SJCRH30 (cell line): ENCODE results near the gene IGSF9. TPM values are rescaled to one million over a fixed set of nuclear protein-coding genes. Genes with fewer than 3 reads are reported as not detected.

Experiments
- DNase-seq, 2 experiments: peaks; one replicate each; pipeline ENCODE4 v3.0.0-alpha.2; 2015 to 2020
- H3K27ac ChIP-seq: fragments of 250-450 bp; sonication (Bioruptor Pico); 2 replicates; pipeline ENCODE4 v1.5.1; 2020; ENCODE audit warnings: mild to moderate bottlenecking, moderate library complexity
- H3K27me3 ChIP-seq: fragments of 250-450 bp; sonication (Bioruptor Pico); 2 replicates; pipeline ENCODE4 v1.5.1; 2020; ENCODE audit warnings: mild to moderate bottlenecking, moderate library complexity
- H3K36me3 ChIP-seq: fragments of 250-450 bp; sonication (Bioruptor Pico); 2 replicates; pipeline ENCODE4 v1.5.1; 2020; ENCODE audit warnings: mild to moderate bottlenecking, moderate library complexity
- H3K4me1 ChIP-seq: fragments of 250-450 bp; sonication (Bioruptor Pico); 2 replicates; pipeline ENCODE4 v1.5.1; 2020; ENCODE audit warnings: mild to moderate bottlenecking, moderate library complexity
- H3K4me3 ChIP-seq: fragments of 250-450 bp; sonication (Bioruptor Pico); 2 replicates; pipeline ENCODE4 v1.5.1; 2020; ENCODE audit warnings: mild to moderate bottlenecking, moderate library complexity
- H3K9me3 ChIP-seq: fragments of 250-450 bp; sonication (Bioruptor Pico); replicated peaks from 2 replicates; pipeline ENCODE4 v1.5.1; 2020; ENCODE audit warnings: mild to moderate bottlenecking, moderate library complexity
- total RNA-seq: library from RNA; depleted of rRNA; stranded (reverse); fragments of >200 nt; shearing (Covaris generic); gene quantifications from 2 replicates; pipeline ENCODE4 v1.2.3, GENCODE V29; 2014

The IGSF9 gene
- total RNA-seq, 1 experiment from 2014 or later = 0.06 TPM

DNA sequence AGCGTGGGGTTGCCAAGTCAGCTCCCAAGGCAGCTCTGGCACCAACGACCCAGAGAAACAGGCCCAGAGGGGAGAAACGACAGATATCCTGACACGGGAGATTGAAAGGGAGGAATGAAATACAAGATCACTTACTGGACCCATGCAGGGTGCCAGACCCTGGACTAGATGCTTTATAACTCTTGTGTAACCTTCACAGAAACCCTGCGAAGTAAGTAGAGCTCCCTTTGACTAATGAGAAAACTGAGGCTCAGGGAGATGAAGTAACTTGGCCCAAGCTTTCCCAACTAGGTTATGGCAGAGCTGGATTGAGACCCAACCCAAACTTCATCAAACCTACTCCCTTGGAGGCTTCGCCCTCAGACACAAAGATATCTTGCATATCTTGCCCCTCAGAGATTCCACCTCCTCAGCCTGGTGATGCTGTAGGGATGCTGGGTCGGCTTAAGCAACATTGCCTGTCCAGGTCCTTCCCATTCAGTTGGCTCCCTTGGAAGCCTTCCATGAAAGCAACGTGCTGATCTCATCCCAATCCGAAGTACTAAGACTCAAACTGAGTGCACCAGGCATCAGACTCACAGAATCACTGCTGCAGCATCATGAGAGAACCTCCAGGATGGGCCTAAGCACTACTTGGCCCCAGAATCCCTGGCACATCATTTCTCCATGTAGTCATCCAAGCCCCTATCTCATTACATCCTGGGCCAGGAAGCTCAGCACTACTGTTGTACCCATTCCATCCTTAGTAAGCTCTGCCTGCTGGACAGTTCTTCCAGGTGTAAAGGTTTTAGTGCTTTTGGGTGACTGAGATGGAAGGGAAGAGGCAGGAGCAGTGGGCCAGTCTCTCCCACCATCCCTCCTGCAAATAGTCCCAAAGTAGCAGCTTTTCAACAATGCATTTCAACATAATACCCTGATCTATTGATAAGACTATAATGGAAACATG is 1.1 kb upstream of the IGSF9 start:
- Histone ChIP-seq H3K9me3 (no peaks in the 10 kb centered on the region), H3K27ac (no peak overlapping the region), H3K4me3 (no peak overlapping the region), H3K36me3 (no peaks in the 10 kb centered on the region), H3K27me3 (peaks cover 19% of the 10 kb centered on the region), H3K4me1 (no peaks in the 10 kb centered on the region)
- DNase-seq = no peak

- Histone ChIP-seq H3K9me3 (no peaks in the 10 kb centered on the region), H3K27me3 (peaks cover 22% of the 10 kb centered on the region), H3K27ac (no peak overlapping the region), H3K4me3 (peak overlapping the region; percentile 41), H3K4me1 (no peaks in the 10 kb centered on the region), H3K36me3 (no peaks in the 10 kb centered on the region)
- DNase-seq = no peak
Measured at GRCh38 chr1:159944623-159945455, 574 bp downstream of the IGSF9 start.

DNA sequence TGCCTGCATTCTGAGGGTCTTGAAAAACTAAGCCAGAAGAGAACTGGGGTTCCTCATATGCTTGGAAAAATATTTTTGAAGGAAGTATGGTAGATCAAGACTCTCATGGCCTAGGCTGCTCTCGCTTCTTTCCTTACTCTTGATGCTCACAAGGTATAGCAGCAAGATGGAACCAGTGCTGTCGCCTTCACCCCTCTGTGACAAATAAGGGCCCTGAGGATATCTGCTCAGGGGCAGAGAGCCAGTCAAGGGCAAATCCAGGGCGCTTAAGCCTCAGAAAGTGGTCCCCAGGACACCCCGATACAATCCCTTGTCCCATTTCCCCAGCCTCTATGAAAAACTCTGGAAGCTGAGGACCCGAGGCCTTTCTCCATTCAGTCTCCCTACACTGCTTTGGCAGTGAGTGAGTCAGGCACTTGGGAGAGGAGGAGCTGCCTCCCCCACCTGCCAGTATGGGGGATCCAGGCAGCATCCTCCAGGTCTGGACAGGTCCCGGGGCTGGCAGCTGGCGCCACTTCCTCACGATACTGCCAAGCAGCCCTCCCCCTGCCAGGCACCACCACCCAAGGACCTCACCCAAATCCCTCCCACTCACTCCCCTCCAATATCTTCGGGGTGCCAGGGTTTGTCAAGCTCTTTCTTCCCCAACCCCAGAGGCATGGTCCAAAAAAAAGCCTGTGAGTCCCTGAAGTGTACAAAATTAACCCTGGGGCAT is 1.3 kb downstream of the IGSF9 start:
- DNase-seq = no peak
- no peak overlapping the region for H3K27ac ChIP-seq
- no peak overlapping the region for H3K4me3 ChIP-seq
- H3K36me3 ChIP-seq = no peaks in the 10 kb centered on the region
- no peaks in the 10 kb centered on the region for H3K4me1 ChIP-seq
- H3K9me3 ChIP-seq = no peaks in the 10 kb centered on the region
- peaks cover 25% of the 10 kb centered on the region for H3K27me3 ChIP-seq

DNA sequence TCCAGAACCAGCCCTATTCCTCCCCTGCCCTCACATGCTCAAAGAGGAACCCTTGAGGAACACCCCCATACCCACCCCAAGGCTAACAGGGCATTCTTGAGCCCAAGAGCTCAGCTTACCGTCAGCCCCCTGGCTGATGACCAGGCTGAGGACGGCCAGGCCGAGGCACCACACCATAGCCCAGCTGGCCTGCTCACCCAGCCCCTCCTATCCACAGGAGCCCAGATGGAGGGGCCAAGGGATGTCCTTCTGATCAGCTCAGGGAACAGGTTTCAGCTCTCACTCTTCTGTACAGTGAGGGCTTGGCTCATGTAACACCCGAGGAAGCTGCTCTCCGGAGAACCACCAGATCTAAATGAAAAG is 2.2 kb downstream of the IGSF9 start:
- Histone ChIP-seq H3K4me1 (no peaks in the 10 kb centered on the region), H3K27me3 (peaks cover 25% of the 10 kb centered on the region), H3K9me3 (no peaks in the 10 kb centered on the region), H3K36me3 (no peaks in the 10 kb centered on the region), H3K27ac (no peak overlapping the region), H3K4me3 (no peak overlapping the region)
- no peak for DNase-seq

DNA sequence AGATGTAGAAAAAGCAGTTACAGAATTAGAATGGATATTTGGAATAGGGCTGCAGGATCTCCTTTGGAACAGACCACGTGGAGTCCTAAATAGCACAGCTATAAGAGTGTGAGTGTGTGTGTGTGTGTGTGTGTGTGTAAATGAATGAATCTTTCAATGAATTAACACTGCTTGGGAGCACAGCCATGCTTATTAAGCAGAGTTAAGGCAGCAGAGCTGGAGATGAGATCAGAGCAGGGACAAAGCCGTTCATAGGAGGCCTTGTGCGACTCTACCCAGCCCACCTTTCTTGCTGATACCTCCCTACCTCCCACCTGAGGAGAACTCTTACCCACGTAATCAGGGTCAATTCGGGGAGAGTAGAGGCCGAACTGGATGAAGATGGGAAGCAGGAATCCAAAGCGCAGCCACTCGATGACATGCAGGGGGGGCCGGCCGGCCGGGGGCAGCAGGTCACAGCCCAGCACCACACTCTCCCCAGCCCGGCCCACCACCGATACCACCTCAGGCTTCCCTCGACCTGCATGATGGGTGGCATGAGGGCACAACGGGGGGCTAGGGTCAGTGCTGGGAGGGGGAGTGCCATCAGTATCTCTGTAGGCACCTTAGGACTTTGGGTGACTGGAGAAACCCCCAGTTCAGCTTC is 2.7 kb downstream of the IGSF9 start:
- Histone ChIP-seq H3K27ac (no peak overlapping the region), H3K27me3 (peaks cover 25% of the 10 kb centered on the region), H3K4me1 (0 out of 2 replicates have a peak, but pooled peaks cover 2% of the 10 kb centered on the region), H3K9me3 (no peaks in the 10 kb centered on the region), H3K36me3 (no peaks in the 10 kb centered on the region), H3K4me3 (no peak overlapping the region)
- DNase-seq = no peak

GRCh38 chr1:159941591-159942560 is 3.5 kb downstream of the IGSF9 start:
- peaks cover 25% of the 10 kb centered on the region for H3K27me3 ChIP-seq
- no peak for DNase-seq
- no peaks in the 10 kb centered on the region for H3K36me3 ChIP-seq
- no peaks in the 10 kb centered on the region for H3K9me3 ChIP-seq
- no peak overlapping the region for H3K4me3 ChIP-seq
- H3K27ac ChIP-seq = no peak overlapping the region
- 0 out of 2 replicates have a peak, but pooled peaks cover 2% of the 10 kb centered on the region for H3K4me1 ChIP-seq

GRCh38 chr1:159941141-159941540 is 4.3 kb downstream of the IGSF9 start:
- Histone ChIP-seq H3K4me1 (0 out of 2 replicates have a peak, but pooled peaks cover 2% of the 10 kb centered on the region), H3K36me3 (no peaks in the 10 kb centered on the region), H3K4me3 (no peak overlapping the region), H3K9me3 (no peaks in the 10 kb centered on the region), H3K27ac (no peak overlapping the region), H3K27me3 (peaks cover 25% of the 10 kb centered on the region)
- DNase-seq = no peak

DNA sequence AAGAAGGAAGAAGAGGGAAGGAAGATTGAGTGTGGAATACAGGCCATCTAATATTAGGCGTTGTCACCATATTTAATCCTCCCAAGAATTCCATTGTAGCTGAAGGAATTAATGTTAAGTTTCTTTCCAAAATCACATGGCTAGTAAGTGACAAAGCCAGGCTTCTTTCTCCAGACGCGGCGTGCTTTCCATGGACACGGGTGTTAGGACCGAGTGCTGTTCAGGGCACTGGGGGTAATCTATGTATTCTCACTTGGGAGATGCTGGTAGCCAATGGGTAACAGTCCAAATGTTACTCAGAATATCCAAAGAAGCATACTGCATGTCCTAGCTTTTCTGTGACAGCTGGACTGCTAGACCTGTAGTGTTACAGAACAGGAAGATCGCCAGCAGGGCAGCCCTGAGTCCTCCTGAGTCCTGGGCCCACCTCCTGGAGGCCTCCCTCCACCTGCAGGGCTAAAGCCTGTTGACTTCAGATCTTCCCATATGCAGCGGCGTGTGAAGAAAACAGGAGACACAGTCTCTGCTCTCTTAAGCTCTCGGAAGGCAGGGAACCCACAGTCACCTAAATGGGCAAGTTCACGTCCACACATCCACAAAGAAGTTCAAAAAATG is 5.3 kb downstream of the IGSF9 start:
- no peaks in the 10 kb centered on the region for H3K36me3 ChIP-seq
- no peak overlapping the region for H3K27ac ChIP-seq
- peaks cover 21% of the 10 kb centered on the region for H3K27me3 ChIP-seq
- H3K4me1 ChIP-seq = 0 out of 2 replicates have a peak, but pooled peaks cover 2% of the 10 kb centered on the region
- no peak for DNase-seq
- no peaks in the 10 kb centered on the region for H3K9me3 ChIP-seq
- H3K4me3 ChIP-seq = no peak overlapping the region

- peaks cover 16% of the 10 kb centered on the region for H3K27me3 ChIP-seq
- no peaks in the 10 kb centered on the region for H3K36me3 ChIP-seq
- no peak overlapping the region for H3K4me3 ChIP-seq
- 0 out of 2 replicates have a peak, but pooled peaks cover 2% of the 10 kb centered on the region for H3K4me1 ChIP-seq
- no peak for DNase-seq
- H3K27ac ChIP-seq = no peak overlapping the region
- H3K9me3 ChIP-seq = no peaks in the 10 kb centered on the region
Measured at GRCh38 chr1:159939678-159940002, 5.8 kb downstream of the IGSF9 start.

- no peak overlapping the region for H3K4me3 ChIP-seq
- no peak overlapping the region for H3K27ac ChIP-seq
- H3K36me3 ChIP-seq = no peaks in the 10 kb centered on the region
- no peaks in the 10 kb centered on the region for H3K9me3 ChIP-seq
- H3K27me3 ChIP-seq = peaks cover 13% of the 10 kb centered on the region; the same call in 1 of the 2 replicates
- H3K4me1 ChIP-seq = 0 out of 2 replicates have a peak, but pooled peaks cover 2% of the 10 kb centered on the region
- no peak for DNase-seq
Measured at GRCh38 chr1:159938905-159939677, 6.3 kb downstream of the IGSF9 start.

DNA sequence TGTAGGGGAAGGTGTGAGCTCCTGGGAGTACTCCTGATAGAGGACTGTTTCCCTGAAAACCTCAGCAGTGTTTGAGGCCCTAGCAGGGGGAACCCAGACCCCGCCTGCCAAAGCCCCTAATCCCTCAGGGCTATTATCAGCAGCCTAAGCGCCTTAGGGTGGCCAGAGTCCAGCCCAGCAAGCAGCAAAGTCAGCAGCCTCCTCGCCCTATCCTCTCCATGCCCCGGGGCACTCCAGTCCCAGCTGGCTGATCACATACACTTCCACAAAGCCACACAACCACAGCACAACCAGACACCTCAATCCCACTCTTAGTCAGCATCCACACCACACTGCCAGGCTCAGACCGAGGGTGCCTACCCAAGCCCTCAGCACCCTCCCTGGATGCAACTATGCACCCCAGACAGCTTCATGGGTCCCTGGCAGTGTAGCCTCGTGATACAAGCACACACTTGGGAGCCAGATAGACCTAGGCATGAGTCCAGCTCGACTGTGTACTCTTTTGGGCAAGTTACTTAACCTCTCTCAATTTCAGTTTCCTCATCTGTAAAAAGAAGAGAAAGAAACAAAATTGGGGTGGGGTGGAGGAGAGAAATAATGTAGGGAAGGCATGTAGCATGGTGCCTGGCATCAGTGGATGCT is 7.1 kb downstream of the IGSF9 start:
- Histone ChIP-seq H3K27ac (no peak overlapping the region), H3K27me3 (peaks cover 13% of the 10 kb centered on the region; the same call in 1 of the 2 replicates), H3K36me3 (no peaks in the 10 kb centered on the region), H3K9me3 (no peaks in the 10 kb centered on the region), H3K4me3 (no peak overlapping the region), H3K4me1 (0 out of 2 replicates have a peak, but pooled peaks cover 2% of the 10 kb centered on the region)
- peak in 1 of 2 experiments; percentile 36 for DNase-seq
